ELF-1 (cell line): ENCODE data around the gene DSTYK.
"Not testable (repeated sequence)": the region's sequence is repeated elsewhere in the genome, so short reads cannot be mapped to it uniquely, and the experiment has no call there.

ENCODE experiments used
- DNase-seq: peaks from one replicate; pipeline ENCODE4 v3.0.0-alpha.2; 2016; ENCODE audit warnings: low read depth, low spot score

DSTYK gene

DNA sequence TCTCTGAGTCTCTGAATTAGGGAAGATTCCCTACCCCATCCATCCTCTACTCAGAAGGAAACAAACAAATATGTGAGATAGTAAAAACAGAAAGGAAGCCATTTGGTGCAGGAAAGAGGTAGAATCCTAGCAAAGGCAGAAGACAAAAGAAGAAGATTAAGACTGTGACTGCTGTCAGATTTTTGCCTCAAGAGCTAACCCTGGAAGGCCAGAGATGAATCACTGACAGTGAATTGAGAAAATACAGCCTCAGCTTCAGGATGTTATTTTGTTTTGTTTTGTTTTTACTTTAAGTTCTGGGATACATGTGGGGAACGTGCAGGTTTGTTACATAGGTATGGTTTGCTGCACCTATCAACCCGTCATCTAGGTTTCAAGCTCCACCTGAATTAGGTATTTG is 31.7 kb downstream of the DSTYK start:
- DNase-seq = no peak

- no peak for DNase-seq
Observed at GRCh38 chr1:205172729-205173366, 38.7 kb downstream of the DSTYK start.

DNA sequence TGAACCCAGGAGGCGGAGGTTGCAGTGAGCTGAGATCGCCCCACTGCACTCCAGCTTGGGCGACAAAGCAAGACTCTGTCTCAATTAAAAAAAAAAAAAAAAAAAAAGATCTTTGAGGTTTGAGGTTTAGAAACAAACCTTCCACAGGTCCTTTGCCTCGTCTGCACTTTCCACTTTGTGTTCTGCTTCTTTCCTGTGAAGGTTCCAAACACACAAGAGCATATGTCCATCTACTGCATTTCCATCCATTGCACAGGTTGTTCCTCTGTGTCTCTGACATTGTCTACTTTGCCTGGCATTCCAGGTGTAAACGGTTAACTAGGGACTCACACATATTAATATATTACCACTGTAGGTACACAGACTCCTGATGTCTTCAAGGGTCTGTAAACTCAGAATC is 40.1 kb downstream of the DSTYK start:
- no peak for DNase-seq

DNA sequence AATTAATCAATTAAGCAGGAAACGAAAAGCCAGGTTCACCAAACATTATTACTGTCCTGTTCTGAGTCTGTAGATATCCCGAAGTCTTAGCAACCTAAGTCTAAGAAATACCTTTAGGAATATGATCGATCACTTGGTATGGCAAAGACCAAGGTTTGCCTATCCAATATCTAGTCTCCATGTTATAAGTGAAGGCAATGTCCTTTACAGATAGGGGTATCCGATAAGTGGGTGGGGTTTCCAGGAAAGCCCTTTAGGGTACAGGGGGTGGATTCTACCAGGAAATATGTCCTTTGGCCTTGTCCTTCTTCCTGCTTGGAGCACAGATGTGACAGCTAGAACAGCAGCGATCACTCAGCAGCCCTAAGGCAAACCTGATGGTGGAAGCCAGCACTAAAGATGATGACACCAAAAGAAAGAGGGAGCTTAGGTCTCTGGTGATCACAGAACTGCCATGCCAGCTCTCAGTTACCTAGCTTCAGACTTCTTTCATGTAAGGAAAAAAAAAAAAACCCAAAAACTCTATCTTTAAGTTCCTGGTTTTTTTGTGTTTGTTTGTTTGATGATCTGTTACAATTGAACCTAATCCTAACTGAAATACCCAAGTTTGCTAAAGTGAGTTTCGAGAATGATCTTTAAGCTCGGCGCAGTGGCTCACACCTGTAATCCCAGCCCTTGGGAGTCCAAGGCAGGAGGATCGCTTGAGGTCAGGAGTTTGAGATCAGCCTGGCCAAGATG is 40.8 kb downstream of the DSTYK start:
- no peak for DNase-seq

DNA sequence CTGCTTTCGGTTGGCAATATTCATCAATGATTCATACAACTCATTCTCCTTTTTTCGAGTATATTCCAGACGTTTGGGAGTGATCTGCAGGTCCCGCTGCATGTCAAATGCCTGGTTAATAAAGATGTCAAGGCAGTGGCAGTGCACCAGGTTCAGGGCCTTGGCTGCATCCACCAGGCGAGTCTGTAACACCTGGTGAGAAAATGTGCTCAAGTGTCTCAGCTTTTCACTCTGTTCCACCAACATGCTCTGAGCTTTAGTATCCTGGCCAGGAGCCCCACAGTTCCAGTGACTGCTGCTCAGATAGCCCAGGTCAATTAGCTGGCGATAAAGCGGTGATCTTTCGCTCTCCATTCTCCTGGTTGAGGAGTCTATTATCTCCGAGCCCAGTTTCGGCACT is 42.3 kb downstream of the DSTYK start:
- DNase-seq = no peak

DNA sequence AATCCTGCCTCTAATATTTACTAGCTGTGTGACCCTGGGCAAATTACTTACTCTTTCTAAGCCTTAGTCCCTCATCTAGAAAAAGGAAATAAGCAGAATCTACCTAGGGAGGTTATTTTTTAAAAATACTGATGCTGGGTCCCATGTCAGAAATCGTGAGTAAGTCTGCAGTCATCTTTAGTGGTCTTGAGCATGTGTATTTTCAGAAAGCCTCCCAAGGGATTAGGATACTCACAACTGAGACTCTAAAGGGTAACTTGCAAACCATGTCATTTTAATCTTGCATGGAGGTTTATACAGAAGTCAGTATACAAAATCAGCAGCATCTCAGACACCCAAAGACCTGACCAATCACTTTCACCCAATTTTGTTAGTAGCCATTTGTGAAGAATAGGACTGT is 43.2 kb downstream of the DSTYK start:
- DNase-seq = no peak

GRCh38 chr1:205162301-205162700 is 49.2 kb downstream of the DSTYK start:
- no peak for DNase-seq

DNA sequence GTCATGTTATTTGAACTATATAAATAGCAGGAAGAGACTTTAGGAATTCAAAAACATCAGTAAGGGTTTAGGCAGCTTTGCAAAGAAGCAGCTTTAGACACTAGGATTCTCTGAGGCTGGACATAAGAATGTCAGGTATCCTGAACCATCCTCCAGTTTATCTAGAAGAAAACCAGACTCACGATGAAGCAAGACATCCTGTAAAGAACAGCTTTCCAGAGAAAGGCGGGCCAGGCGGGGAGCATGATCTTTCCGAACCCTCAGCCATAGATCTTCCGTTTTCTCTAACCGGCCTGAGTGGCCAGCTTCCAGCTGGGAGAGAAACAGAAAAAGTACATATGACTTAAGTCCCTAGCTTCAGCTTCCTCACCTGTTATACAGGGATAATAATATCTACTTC is 50.4 kb downstream of the DSTYK start:
- DNase-seq = peak; percentile 17

GRCh38 chr1:205158048-205158616 is 53.4 kb downstream of the DSTYK start:
- no peak for DNase-seq

GRCh38 chr1:205155665-205156377 is 55.7 kb downstream of the DSTYK start:
- not testable (repeated sequence) for DNase-seq

DNA sequence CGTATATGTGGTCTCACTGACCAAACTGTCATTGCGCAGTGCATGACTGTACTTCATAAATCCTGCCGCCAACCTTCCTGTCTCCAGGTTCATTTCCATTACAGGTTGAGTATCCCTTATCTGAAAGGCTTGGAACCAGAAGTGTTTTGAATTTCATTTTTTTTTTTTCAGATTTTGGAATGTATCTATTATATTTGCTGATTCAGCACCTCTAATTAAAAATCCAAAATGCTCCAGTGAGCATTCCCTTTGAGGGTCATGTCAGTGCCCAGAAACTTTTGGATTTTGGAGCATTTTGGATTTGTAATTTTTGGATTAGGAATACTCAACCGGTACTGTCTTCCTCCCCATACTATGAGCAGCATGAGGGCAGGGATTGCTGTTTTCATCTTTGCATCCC is 59.0 kb downstream of the DSTYK start:
- DNase-seq = no peak

GRCh38 chr1:205150651-205151428 is 60.7 kb downstream of the DSTYK start:
- no peak for DNase-seq

GRCh38 chr1:205147191-205147835 is 64.2 kb downstream of the DSTYK start:
- DNase-seq = peak; percentile 10

DNA sequence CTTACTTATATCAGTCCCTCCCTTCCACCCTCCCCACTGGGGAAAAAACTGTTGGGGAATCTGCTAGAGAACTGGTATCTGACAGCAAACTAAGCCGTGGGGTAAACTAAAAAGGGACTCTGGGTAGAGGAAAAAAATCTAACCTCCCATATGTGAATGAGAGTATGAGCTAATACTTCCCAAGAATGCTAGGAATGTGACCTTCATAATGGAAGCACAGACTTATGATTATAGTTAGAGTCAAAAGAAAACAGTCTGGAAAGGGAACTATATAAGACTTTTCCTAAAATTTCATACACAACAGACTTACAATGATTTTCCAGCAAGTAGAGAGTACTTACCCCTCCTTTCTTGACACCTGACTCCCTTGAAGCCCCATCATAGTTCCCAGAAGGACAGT is 66.8 kb downstream of the DSTYK start:
- no peak for DNase-seq

DNA sequence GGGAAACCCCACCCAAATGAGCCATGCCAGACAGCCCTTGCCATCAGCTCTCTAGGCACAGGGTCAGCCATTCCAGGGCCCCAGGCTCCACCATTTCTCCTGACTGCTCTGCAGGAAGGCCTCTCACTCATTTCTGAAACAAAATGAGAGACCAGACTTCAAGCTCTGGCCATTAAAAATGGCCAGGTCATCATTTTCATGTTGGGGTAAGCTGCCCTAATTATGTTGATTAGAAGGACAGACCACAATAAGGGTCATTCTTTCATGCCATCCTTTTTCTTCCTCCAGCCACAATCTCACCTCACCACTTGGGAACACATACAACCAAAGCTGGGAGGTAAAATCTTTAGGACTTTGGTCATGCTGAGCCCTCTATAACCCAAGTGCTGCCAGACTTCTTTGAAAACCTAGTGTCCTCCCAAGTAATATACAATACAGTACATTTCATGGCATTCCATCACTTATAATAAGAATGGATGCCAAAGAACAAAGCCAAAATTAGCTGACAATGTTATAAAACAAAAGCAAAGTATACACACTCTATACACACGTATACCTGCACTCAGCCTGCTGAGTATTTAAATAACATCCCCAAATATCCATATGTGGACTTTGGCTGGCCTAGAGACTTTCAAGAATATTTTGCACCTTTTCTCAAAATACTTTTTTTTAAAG is 67.3 kb downstream of the DSTYK start:
- DNase-seq = peak; percentile 9

DNA sequence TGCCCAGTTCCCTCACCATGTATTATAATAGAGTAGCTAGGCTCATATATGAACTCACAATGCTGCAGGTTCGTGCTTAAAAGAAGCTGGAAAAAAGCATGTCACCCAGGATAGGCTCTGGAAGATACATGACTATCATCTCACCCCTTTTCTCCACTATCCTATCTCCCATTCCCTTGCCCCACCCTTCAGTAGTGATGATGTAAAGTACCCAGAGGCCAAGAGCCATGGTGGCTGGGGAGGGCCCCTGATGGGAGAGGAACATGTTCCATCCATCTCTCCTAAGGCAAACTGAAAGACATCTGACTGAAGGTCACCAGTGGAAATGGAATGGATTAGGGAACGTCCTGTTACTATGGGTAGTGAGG is 69.4 kb downstream of the DSTYK start:
- DNase-seq = no peak

GRCh38 chr1:205141236-205142101 is 70.0 kb downstream of the DSTYK start:
- DNase-seq = peak; percentile 81

DNA sequence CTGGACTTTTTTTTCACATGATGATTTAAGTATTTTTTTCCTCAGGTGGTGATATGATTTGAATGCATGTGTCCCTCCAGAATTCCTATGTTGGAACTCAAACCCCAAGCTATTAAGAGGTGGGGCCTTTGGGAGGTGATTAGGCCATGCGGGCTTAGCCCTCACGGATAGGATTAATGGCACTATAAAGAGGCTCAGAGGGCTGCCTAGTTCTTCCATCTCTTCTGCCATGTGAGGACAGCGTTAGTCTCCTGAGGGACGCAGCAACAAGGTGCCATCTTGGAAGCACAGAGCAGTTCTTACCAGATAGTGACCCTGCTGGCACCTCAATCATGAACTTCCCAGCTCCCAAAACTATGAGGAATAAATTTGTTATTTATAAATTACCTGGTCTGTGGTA is 71.4 kb downstream of the DSTYK start:
- no peak for DNase-seq

- peak; percentile 13 for DNase-seq
Observed at GRCh38 chr1:205137901-205138300, 73.6 kb downstream of the DSTYK start.

DNA sequence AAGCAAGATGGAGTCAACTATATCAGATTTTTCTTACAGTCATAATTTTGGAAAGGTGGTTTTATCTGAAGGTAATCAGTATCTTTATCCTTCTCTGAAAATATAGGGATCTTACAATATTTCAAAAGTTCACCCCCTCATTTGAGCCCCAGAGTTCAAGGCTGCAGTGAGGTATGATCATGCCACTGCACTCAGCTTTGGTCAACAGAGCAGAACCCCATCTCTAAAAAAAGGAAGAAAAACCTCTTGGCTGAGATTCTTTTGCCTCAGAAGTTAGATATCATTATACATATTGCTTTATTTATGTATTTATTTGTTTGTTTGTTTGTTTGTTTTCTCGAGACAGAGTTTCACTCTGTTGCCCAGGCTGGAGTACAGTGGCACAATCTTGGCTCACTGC is 78.2 kb downstream of the DSTYK start:
- no peak for DNase-seq
